ENCODE measurements around the gene TFEB. TPM values are rescaled to one million over a fixed set of nuclear protein-coding genes. Genes with fewer than 3 reads are reported as not detected.

The TFEB gene
- total and polyA plus RNA-seq, 10 of the 15 experiments (the other 5 are each of a cell fraction or from before 2014, with no cell fraction given), result 0.84 to 108 (median 60.8) TPM

DNA sequence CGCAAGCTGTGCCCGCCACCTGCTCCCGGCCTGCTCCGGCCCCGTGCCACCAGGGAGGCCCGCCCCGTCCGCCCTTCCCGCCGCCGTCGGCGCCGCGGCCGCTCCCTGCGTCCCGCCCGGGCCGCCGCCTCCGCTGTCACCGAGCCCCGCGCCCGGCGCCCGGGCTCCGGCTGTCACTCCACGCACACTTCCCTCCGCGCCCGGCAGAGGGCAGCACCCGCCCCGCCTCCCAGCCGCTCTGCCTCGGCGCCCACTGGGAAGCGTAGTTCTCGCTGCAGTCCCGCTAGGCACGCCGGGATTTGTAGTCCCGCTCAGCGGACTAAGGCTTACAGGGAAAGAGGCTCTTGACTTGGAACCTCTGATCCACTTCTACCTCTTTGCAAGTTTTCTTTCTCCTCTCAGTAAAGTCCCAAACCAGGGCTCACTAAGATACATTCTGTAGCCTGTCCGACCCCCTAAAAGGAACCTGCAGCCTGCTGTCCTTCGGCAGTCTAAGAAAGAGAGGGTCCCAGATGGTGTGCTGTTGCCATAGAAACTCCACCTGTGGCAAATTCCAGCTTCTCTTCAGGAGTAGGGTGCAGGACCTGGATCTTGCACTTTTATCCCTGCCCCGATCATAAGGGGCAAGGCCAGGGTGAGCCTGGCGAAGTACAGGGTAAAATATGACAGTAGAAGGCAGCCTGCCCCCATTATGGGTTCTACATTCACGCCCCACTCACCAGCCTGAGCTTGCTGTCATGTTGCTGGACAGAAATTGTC, at the start of gene TFEB (continued):
- TF ChIP-seq CUX1 (IDR thresholded peaks at IDR 0.05; ENCODE audit: insufficient replicate concordance, low read depth, low read length) (no peak), ATF7 (IDR thresholded peaks at IDR 0.05; ENCODE audit: low read depth) (no peak), SKIL (IDR thresholded peaks at IDR 0.05; ENCODE audit: low read depth, poor library complexity, severe bottlenecking) (no peak), BRCA1 (IDR thresholded peaks at IDR 0.05; ENCODE audit: low read depth, low read length) (no peak)
- TF ChIP-seq, protein P1, sequence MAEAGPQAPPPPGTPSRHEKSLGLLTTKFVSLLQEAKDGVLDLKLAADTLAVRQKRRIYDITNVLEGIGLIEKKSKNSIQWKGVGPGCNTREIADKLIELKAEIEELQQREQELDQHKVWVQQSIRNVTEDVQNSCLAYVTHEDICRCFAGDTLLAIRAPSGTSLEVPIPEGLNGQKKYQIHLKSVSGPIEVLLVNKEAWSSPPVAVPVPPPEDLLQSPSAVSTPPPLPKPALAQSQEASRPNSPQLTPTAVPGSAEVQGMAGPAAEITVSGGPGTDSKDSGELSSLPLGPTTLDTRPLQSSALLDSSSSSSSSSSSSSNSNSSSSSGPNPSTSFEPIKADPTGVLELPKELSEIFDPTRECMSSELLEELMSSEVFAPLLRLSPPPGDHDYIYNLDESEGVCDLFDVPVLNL (IDR thresholded peaks at IDR 0.05; ENCODE audit: low read depth, low read length), result peak; percentile 37; the same call in 1 of the 2 replicates

All from GM12878 (cell line).